GM18861 (cell line): ENCODE measurements around the gene RFTN2.
"Not testable (repeated sequence)": the region's sequence is repeated elsewhere in the genome, so short reads cannot be mapped to it uniquely, and the experiment has no call there.

ENCODE experiments used
- ATAC-seq: cut with Tn5 transposase; IDR thresholded peaks from one replicate; pipeline ENCODE4 v1.9.1; 2021; ENCODE audit not compliant: unreplicated experiment

RFTN2 gene, protein sequence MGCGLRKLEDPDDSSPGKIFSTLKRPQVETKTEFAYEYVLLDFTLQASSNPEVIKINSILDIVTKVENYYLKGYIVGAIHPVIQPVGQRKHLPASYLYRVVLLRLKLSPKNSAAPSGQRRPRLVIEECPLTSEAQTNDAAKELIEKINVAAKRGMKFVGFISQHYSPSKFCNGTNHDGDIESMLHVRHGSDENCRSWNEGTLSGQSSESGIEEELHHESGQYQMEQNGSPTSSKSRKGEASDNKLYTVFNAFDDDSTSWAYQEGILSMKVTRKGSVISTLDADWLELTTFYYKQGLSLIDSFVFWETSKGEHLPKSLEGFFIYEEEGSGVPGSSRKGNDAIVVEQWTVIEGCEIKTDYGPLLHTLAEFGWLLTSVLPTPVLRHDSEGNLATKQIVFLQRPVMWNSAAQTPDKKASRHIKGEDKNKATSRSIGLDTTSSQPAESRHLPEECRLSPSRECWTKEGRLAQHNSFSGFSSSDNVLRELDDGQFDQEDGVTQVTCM

DNA sequence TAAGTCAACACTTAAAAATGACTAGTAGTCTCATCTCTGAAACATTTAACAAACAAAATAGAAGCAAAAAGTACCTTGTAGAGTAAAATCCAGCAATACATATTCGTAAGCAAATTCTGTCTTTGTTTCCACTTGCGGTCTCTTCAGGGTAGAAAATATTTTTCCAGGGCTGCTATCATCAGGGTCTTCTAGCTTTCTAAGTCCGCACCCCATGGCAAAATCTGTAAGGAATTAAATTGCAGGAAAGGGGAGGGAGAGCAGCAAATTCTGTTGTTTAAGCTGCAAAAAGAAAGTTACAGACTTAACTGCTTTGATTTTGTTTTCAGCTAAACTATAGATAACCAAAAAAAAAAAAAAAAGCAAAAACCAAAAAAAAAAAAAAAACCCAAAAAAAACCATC, at the start of gene RFTN2:
TSS of gene RFTN2 (minus strand) at position 342 of the 400 bp plus-strand sequence. CDS start at position 213, 129 bp downstream.
- no peak for ATAC-seq

DNA sequence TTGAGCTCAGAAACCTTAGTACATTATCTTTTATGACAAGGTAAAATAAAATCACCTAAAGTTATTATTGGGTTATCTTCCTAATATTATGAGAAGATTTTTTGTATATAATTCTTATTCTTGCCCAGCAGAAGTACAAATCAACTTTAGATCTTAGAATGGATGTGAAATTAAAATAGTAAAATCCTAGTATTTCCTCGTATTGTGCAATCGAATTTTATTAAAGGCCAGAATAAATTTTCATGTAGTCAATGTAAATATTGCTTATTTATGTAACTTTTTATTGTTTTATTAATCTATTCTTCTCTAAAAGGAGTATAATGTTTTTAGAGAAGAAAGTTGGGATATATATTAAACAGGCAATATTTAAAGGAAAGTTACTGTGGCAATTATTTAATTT, 42.5 kb upstream of the RFTN2 start:
- no peak for ATAC-seq

DNA sequence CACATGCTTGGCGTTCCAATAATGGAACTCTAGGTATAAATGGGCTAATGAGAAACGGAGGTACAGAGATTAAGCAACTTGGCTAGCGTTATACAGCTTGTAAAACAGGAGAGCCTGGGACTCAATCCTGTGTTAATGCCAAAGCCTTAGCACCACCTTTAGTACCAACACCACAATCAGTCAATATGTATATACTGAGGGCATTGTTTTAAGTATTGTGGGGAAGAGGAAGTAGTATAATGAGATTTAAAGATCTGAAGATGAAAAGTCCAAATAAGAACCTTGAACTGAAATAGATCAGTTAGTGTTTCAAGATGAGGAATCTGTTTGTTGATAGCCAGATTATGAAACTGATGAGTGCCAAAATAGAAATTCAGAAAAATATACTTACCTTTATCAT, 37.9 kb upstream of the RFTN2 start:
- no peak for ATAC-seq

DNA sequence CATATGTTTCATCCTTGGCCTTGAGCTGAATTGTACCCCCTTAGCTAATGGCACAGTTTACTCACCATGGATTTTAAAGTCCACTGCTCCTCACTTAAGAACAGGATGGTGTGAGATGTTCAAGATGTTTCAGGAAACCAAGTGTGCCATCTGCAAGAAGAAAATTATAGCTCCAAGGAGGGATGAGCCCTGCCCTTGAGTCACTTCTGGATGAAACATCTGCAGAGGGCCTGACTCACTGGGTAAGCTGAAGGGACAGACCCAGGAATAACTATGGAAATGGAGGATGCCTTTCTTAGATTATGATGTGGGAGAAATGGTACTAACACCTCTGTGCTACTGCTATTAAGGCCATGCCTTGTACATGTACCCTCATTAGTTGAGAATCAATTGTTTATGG, 36.2 kb upstream of the RFTN2 start:
- ATAC-seq, result no peak

DNA sequence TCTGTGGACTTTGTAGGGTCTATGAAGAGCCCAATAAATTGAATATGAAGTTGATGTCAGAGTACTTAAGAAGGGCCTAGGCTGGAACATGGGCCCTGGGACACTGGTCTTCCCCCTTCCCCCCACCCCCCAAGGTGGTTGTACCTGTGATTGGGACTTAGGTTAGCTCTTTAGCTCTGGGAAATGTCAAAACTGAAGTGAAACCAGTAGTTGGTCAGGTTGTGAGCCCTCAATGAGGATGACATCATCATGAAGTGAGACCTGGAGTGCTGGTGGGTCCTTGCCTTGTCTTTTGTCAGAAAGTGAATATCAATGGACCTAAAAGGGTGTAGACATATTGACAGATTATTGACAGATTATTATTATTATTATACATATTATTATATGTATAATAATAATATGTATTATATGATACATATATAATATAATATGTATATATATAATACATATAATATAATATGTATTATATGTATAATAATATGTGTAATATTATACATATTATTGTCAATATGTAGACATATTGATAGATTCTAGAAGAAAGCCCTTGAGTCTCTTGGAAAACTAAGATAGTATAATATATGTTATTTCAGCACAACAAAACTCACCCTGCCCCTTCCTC, 35.1 kb upstream of the RFTN2 start:
- ATAC-seq, result peak; percentile 79

DNA sequence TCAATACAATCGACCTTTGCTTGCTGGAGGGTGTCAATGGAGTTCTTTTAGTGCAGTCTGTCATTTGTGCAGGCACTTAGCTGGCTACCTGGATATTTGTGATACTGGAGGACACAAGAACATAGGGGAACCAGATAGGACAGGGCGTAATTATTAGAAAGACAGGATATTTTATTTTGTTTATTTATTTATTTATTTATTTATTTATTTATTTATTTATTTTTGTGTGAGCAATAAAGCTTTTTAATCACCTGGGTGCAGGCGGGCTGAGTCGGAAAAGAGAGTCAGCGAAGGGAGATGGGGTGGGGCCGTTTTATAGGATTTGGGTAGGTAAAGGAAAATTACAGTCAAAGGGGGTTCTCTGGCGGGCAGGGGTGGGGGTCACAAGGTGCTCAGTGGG, 33.8 kb upstream of the RFTN2 start:
- ATAC-seq, result not testable (repeated sequence)

DNA sequence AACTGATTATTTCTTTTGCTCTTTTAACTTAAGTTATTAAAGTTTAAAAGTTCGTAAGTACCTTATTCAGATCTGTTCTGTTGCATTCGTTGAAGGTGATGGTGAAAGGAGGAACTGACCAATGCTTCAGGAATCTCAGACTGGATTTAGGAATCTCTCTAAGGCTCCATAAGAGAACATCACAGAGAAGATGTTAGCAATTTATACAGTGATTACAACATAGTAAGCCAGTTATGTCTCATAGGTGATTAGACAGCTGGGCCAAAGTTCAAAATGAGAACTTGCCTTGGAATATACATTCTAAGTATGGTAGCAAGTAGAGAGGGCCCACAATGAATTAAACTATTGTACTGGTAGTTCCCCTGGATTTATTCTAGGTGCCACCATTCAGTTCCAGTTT, 32.9 kb upstream of the RFTN2 start:
- no peak for ATAC-seq

DNA sequence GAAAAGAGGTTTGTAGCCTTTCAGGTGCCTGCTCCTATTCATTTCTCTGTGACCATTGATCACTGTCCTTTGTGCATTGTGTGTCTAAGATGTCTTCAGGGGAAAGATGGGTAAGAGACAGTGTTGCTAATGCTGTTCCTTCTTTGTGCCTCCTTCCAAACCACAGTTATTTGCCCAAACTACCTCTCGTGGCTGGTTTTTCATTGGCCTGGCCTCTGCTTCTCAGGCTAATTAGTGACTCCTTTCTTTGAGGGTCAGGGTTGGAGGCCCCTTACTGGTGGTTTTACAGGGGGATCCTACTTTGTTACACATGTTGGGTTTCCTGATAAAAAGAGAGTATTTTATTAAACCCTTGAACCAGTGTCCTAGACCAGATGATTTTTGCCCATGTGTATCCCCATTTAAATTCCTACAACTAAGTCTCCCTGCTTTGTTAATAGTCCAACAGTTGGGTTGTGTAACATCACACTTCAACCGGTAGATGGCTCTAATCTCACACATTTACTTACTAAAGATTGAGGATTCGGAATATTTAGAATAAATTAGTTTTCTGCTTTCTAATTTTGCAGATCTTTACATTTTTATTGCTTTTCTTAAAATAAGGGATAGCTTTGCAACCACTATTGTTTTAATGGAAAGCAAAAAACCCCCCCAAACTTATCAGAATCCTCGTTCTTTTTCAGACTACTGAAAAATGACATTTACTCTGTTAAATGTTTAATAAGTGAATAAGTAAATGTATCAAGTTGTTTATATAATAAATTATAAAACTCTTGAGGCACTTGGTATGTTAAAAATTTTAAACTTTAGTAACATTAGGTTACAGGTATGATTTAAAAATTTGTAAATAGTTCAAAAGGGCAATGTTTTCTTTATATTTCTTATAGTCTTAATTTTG, 32.2 kb upstream of the RFTN2 start:
- no peak for ATAC-seq

DNA sequence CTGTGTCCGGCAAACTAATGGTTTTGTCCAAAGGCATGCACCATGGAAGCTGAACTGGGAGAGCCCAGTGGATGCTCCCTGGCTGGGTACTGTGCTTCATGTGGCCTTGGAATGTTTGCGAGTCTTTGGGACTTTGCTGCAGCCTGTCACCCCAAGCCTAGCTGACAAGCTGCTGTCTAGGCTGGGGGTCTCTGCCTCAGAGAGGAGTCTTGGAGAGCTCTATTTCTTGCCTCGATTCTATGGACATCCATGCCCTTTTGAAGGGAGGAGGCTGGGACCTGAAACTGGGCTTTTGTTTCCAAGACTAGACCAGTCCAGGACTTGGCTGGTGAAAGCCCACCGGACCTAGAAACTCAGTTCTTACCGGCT, 31.4 kb upstream of the RFTN2 start:
- no peak for ATAC-seq

DNA sequence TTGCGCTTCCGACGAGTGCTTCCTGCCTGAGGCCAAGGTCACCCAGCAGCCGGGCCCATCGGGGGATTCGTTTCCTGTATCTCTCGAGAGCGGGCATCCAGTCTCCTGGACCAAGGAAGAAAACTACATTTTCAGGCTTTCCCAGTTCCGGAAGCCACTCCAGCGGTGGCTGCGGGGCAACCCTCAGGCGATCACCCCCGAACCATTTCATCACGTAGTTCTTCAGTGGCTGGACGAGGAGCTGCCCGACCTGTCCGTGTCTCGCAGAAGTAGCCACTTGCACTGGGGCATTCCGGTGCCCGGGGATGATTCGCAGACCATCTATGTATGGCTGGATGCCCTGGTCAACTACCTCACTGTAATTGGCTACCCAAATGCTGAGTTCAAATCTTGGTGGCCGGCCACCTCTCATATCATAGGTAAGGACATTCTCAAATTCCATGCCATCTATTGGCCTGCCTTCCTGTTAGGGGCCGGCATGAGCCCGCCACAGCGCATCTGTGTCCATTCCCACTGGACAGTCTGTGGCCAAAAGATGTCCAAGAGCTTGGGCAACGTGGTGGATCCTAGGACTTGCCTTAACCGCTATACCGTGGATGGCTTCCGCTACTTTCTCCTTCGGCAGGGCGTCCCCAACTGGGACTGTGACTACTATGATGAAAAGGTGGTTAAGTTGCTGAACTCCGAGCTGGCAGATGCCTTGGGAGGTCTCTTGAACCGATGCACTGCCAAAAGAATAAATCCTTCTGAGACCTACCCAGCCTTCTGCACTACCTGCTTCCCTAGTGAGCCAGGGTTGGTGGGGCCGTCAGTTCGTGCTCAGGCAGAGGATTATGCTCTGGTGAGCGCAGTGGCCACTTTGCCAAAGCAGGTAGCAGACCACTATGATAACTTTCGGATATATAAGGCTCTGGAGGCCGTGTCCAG, 30.8 kb upstream of the RFTN2 start:
- ATAC-seq, result no peak

DNA sequence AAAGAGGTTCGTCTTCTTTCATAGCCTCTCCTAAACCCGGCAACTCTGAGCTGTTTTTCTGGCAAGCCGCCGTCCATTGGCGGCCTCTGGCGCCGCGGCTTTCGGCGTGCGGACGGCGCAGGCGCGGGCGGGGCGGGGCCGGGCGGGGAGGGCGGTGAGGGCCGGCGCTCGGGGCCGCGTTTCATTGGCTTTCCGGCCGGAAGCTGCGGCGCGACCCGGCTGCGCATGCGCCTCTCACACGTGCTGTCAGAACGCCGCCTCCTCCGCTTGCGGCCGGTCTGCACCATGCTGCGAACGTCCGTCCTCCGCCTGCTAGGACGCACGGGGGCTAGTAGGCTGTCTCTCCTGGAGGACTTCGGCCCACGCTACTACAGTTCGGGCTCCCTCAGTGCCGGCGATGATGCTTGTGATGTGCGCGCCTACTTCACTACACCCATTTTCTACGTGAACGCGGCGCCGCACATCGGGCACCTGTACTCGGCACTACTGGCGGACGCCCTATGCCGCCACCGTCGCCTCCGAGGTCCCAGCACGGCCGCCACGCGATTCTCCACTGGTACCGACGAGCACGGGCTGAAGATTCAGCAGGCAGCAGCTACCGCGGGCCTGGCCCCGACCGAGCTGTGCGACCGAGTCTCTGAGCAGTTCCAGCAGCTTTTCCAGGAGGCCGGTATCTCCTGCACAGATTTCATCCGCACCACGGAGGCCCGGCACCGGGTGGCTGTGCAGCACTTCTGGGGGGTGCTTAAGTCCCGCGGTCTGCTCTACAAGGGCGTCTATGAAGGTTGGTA, 29.9 kb upstream of the RFTN2 start, which contains the start of gene MARS2:
TSS of gene MARS2 (plus strand) at position 249 of the 791 bp plus-strand sequence. CDS start at position 286, 37 bp downstream.
- peak; percentile 75 for ATAC-seq

DNA sequence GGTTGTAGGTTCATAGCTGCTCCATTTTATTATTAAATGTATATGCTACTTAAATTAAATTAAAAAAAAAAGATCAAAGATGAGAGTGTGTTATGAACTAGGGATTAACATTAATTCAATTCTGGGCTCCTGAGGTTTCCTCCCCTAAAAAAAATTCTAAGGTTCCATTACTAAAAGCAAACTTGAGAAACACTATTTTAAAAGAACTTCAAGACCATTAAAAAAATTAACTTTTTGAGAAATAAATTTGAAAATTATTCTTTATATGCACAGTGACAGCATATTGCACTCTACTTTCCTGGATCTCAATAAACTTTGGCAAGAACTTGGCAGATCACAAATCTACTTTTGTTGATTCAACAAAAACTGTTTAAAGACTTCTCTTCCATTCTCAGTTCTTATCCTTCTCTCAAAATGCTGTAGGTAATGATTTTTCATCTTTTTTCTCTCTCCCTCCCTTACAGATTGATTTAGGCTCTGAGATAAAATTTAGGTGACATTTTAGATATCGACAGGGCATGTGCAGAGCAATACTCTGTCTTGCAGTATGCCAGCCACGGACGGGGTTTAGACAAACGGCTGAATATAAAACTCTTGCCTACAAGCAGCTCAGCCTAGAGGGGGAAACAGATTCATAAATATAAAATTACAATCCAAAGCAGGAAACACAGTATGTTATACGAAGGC, 29.2 kb upstream of the RFTN2 start:
- peak; percentile 27 for ATAC-seq

DNA sequence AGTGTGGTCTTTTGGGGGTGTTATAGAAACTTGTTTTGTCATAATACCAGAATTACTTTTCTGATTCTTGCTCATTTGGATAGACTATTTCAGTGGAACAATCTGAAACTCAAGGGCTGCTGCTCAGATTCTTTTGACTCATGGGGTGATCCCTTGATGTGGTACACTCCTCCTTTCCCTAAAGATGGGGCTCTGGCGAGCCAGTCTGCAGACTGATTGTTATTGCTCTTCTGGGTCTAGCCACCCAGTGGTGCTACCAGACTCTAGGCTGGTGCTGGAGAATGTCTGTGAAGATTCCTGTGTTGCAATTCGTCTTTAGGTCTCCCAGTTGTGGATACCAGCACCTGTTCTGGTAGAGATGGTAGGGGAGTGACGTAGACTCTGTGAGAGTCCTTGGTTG, 25.6 kb upstream of the RFTN2 start:
- no peak for ATAC-seq

DNA sequence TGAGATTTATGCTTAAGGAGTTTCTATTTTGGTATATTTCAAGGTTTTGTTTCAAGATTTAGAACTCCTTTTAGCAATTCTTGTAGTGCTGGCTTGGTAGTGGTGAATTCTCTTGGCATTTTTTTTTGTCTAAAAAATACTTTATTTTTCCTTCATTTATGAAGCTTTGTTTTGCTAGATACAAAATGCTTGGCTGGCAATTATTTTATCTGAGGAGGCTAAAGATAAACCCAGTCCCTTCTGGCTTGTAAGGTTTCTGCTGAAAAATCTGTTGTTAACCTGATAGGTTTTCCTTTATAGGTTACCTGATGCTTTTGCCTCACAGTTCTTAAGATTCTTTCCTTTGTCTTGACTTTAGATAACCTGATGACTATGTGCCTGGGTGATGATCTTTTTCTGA, 24.3 kb upstream of the RFTN2 start:
- not testable (repeated sequence) for ATAC-seq

DNA sequence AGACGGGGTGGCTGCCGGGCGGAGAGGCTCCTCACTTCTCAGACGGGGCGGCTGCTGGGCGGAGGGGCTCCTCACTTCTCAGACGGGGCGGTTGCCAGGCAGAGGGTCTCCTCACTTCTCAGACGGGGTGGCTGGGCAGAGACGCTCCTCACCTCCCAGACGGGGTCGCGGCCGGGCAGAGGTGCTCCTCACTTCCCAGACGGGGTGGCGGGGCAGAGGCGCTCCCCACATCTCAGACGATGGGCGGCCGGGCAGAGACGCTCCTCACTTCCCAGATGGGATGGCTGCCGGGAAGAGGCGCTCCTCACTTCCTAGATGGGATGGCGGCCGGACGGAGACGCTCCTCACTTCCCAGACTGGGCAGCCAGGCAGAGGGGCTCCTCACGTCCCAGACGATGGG, 21.2 kb upstream of the RFTN2 start:
- ATAC-seq, result not testable (repeated sequence)

DNA sequence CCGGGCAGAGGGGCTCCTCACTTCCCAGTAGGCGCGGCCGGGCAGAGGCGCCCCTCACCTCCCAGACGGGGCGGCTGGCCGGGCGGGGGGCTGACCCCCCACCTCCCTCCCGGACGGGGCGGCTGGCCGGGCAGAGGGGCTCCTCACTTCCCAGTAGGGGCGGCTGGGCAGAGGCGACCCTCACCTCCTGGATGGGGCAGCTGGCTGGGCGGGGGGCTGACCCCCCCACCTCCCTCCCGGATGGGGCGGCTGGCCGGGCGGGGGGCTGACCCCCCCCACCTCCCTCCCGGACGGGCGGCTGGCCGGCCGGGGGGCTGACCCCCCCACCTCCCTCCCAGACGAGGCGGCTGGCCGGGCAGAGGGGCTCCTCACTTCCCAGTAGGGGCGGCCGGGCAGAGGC, 20.6 kb upstream of the RFTN2 start:
- ATAC-seq, result not testable (repeated sequence)

DNA sequence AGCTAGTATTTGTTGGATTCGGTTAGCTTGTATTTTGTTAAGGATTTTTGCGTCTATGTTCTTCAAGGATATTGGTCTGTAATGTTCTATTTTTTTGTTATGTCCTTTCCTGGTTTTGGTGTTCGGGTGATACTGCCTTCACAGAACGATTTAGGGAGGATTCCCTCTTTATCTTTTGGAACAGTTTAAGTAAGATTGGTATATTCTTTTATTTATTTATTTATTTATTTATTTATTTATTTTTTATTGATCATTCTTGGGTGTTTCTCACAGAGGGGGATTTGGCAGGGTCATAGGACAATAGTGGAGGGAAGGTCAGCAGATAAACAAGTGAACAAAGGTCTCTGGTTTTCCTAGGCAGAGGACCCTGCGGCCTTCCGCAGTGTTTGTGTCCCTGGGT, 19.8 kb upstream of the RFTN2 start:
- ATAC-seq, result not testable (repeated sequence)

DNA sequence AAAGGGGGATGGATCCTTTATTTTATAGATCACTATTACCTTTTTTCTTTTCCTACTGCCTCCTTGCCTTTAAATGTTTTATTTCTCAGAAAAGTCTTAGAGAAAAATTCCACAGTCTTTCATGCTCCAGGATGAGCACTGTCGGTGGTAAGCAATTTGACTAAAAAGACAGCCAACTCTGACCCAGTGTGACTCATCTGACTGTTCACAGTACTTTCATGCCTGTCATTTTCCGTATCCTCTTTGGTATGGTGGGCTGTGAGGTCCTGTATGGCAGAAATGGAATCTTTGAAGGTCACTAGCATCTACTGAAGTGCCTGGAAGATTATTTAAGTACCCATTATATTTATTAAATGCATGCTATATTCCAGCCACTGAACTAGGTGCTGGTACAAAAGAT, 2.1 kb upstream of the RFTN2 start:
- ATAC-seq, result no peak

DNA sequence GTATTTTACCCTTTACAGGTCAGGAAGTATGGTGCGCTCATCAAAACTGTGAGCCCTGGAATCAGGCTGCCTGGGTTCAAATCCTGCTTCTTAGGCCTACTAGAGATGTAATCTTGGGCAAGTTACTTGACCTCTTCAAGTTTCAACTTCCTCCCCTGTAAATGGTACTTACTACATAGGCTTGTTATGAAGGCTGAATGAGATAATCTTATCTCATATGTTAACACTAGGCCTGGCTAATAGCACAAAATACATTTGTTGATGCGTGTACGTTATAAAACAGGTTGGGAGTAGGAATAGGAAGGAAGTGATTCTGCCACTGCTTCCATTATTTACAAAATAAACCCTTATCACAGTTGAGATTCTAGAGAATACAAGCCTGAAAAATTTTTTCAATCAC, 1.7 kb upstream of the RFTN2 start:
- no peak for ATAC-seq
